NCI-H2196 treated with DMSO at 0.1 percent for 48 hours (cell line): ENCODE data around the gene CREBZF.

Experiments
- DNase-seq: peaks from one replicate; lab custom pipeline; 2025; ENCODE audit not compliant: unreplicated experiment; lab: John Stamatoyannopoulos, UW

Gene CREBZF

DNA sequence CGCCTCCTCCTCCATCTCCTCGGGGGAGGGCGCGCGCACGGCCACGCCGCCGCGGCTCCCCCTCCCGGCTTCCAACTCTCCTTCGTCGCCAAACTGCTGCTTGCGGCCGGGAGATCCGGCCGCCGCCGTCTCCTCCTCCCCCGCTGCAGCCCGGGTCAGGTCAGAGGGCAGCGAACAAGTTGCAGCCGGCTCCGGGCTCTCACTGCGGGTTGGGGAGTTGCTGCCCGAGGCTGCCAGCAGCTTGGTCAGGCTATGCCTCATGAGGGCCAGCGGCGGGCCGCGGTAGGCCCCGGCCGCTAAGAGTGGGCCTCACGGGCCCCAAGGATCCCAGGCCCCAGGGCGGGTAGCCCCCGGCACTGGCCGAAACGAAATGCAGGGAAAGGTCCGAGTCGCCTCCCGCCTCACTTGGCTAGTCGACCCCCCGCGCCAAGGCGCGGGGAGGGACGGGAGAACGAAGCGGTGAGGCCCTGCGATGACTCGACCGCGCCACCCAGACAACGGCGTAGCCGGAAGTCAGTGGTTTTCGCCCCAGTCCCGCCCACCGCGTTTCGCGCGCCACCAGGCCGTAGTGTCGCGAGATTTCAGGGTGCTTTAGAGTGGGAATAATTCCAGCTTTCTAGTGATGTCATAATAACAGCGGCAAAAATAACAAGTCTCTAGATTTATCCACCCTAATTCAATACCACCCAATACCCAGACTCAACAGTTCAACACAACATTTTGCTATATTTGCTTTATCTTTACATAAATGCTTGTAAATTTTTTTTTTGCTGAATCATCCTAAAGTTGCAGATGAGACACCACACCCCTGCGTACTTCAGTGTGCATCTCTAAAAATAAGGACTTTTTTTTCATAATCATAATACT lies at the start of gene CREBZF:
TSS of gene CREBZF (minus strand) at position 515 of the 867 bp plus-strand sequence. CDS start at position 261, 254 bp downstream.
- peak; percentile 91 for DNase-seq

DNA sequence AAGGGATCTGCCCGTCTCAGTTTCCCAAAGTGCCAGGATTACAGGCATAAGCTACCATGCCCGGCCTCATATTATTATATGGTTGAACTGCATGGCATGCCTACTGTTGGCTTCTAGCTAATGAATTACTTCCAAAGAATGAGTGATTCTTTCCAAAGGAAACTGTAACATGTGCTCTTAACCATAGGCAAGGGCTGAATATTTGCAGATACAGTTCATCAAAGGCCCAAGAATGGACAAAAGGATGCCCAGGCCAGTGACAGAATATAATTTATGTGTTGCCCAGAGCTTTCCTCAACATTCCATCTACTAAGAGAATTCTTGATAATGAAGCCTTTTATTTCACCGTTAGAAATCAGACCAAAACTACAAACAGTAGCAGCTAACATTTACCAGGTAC lies 48.0 kb upstream of the CREBZF start:
- no peak for DNase-seq

- DNase-seq = no peak
Measured at GRCh38 chr11:85710917-85711316, 46.0 kb upstream of the CREBZF start.

- DNase-seq = no peak
Measured at GRCh38 chr11:85709941-85710702, 45.2 kb upstream of the CREBZF start.

- DNase-seq = no peak
Measured at GRCh38 chr11:85705800-85706199, 40.9 kb upstream of the CREBZF start.

GRCh38 chr11:85704967-85705366 lies 40.0 kb upstream of the CREBZF start:
- DNase-seq = no peak

DNA sequence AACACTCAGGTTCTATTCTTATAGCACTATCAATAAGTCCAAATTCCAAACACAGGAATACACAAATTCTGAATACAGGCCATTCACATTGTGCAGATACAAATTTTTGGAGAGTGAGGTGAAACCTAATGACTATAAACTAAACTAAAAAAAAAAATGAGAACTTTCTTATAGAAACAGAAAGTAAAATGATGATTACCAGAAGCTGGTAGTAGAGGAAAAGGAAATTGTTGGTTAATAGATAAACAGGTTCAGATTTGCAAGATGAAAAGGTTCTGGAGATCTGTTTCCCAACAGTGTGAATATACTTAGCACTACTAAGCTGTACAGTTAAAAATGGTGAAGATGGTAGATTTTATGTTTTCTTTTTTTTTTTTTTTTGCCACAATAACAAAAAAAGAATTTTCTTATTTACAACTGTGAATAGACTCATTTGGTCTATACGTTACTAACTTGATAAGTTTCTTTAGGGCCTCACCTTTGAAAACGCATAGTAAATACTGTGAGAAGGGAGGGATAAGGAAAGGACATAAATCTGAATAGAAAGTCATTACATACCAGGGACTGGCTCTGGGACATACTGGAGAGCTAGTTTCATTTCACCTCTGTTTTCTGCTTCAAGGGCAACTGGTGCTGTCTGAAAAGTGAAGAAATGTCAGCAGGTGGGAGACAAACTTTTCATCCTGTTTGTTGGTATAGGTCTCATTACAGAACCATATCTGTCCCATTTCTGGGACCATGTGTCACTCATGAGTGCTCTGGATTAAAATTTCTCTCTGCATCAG lies 35.2 kb upstream of the CREBZF start:
- no peak for DNase-seq

- no peak for DNase-seq
Measured at GRCh38 chr11:85698195-85698594, 33.3 kb upstream of the CREBZF start.

GRCh38 chr11:85697747-85698146 lies 32.8 kb upstream of the CREBZF start:
- DNase-seq = no peak

- DNase-seq = no peak
Measured at GRCh38 chr11:85695546-85695945, 30.6 kb upstream of the CREBZF start.

- peak; percentile 8 for DNase-seq
Measured at GRCh38 chr11:85694385-85694980, 29.6 kb upstream of the CREBZF start.

DNA sequence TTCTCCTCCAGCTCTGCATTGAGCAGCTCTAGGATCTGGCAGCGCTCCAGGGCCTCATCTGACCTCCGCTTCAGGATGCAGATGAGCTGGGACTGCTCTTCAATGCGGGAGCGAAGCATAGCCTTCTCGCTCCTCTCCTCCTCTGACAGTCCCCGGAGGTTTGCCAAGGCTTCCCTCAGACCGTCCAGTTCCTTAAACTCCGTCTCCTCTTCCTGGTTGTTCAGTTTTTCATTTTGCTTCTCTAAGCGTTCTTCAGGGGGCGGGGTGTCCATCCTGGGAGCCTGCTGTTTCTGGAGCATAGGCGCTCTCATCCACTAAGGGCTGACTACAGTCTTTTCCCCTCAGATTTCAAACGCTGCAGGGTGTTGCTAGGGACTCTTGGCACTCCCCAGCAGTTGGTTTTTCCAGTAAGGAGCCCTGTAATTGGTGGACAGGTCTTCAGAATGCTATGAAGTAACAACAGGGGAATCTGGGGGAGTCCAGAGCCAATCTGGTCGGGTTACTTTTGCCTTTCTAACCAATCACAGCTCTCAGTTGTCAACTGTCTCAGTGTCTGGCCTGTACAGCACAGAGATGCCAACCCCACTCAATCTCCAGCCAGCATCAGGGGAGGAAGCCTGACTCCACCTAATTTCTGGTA lies 21.0 kb upstream of the CREBZF start, which contains the start of gene CCDC89:
TSS of gene CCDC89 (minus strand) at position 376 of the 640 bp plus-strand sequence. CDS start at position 311, 65 bp downstream.
- DNase-seq = peak; percentile 96

GRCh38 chr11:85685125-85685819 lies 20.3 kb upstream of the CREBZF start:
- DNase-seq = peak; percentile 18

DNA sequence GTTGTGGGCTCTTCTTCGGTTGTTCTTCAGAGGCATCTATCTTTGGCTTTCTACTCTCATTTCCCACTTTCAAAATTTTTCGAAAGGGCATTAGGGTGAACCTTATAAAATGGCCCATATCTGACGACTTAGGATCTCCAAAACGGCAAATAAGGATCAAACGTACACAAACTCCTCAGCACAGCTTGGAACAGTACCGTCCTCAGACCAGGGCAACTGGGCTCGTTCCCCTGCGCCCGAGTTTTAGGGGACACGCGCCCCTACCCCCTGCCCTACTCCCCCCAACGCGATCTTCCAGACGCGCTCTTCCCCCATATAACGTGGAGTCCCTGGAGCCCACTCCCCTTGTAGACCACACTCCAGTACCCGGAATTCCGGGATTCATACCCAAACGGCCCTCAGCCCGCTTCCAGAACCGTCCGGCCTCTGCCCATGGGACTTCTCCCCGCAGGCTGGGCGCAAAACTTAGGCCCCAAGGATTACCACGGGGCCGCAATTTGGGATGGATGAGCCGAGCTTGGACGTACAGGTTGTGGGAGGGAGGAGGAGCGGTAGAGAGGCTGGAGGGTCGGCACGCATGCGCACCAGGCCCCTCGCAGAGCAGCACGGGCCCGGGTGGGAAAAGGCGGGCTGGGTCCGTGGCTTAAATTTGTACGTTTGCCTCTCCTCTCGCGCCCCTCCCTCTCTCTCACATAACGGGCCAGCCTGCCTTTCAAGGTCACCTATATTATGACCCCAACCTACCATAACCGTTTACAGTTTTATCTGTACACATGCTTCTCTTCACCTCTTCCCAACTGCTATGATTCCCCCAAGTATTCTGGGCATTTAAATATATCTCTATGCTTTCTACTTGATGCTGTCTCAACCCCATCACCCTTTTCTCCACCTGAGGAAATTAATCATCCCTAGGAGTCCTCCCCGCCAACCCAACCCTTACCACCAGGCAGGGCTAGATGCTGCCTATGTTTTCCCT lies 17.7 kb upstream of the CREBZF start:
- peak; percentile 17 for DNase-seq

DNA sequence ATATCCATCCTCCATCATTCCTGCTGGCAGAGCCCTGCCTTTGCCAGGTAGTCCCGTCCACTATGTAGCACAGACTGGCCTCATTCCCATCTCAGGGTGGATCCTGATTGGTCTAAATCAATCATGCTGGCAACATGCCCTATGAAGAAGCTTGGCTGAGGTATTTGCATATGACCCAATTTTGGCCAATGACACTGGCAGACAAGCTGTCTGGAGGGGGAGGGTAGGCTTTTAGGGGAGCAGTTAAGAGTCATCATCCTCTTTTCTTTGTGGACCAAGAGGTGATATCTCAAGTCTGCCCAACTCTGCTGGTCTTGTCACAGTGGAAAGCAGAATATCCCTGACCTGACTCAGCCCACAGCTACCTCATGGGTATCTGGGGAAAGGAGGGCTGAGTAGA lies 16.0 kb upstream of the CREBZF start:
- peak; percentile 19 for DNase-seq

DNA sequence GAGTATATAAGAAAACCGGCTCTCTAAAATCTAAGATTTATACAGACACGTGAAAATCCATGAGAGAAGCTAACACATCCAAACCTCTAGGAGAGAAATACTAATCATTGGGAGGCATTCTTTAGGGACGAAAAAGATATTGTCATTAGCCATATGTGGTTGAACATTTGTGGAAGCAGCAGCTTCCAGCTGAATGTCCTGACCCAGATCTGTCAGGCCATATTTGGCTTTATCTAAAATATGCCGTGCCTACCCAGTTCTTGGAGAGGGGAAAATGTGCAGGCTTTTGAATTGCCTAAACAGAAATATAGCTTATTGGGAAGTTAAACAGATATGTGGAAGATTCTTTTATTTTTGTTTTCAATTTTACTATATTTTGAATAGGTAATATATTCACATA lies 14.6 kb upstream of the CREBZF start:
- no peak for DNase-seq

DNA sequence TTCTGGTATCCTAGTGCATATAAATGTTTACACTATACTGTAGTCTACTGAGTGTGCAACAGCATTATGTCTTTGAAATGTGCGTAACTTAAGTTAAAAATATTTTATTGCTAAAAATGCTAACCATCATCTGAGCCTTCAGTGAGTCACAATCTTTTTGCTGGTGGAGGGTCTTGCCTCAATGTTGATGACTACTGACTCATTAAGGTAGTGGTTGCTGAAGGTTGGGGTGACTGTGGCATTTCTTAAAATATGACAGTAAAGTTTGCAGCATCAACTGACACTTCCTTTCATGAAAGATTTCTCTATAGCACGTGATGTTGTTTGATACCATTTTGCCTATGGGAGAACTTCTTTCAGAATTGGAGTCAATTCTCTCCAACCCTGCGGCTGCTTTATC lies 8.5 kb upstream of the CREBZF start:
- DNase-seq = no peak

DNA sequence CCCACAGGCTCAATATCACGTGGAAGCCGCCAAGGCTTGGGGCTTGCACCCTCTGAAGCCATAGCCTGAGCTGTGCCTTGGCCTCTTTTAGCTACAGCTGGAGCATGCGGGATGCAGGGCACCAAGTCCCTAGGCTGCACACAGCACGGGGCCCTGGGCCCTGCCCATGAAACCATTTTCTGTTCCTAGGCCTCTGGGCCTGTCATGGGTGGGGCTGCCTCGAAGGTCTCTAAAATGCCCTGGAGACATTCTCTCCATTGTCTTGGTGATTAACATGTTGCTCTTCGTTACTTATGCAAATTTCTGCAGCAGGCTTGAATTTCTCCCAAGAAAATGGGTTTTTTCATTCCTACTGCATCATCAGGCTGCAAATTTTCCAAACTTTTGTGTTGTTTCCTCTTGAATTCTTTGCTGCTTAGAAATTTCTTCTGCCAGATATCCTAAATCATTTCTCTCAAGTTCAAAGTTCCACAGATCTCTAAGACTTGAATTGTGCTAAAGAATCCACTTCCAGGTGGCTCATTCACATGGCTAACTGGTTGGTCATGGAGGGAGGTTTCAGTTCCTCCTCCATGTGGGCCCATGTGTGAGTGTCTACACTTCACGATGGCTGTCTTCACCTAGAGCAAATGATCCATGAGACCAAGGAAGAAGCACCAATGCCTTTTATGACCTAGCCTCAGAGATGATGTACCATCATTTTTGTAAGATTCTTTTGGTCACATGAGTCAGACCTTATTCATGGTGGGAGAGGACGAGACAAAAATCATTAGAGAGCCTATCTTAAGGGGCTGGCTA lies 7.4 kb upstream of the CREBZF start:
- no peak for DNase-seq
